ENCODE results near the gene RAB30. TPM values are rescaled to one million over a fixed set of nuclear protein-coding genes. Genes with fewer than 3 reads are reported as not detected.

The RAB30 gene
- total RNA-seq, 1 donor from 2014 or later, result 18.6 TPM

- no peak for DNase-seq (ENCODE audit: extremely low read depth, low read depth, low spot score)
Measured at GRCh38 chr11:83070731-83071566, 748 bp downstream of the RAB30 start.

GRCh38 chr11:83070044-83070701 is 1.5 kb downstream of the RAB30 start:
- DNase-seq (ENCODE audit: extremely low read depth, low read depth, low spot score), result no peak

DNA sequence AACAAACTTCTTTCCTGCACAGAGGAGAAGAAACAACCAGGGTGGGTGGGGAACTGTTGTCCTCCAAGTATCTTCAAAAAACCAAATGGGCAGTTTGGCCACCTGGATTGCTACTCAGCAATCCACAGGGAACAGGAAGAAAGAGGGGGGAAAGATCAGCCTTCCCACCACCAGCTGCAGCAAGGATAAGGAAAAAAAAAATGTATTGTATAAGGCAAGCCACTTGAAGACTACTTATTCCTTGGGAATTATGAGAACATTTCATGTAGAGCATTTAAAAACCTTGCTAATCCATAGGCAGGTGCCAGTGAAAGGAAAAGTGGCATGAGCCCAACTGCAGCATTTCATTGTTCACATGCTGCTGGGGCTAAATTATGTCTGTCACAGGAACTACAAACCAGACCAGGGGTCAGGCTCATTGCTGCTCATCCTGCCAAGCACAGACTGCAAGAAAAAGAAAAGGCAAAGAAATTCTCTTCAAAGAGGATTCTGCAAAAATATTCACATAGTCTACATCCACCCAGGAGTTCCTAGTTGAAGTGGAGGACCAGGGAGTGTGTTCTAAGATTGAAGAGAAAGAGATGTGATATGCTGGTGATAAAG is 2.2 kb downstream of the RAB30 start:
- no peak for DNase-seq (ENCODE audit: extremely low read depth, low read depth, low spot score)

GRCh38 chr11:83068568-83068967 is 3.1 kb downstream of the RAB30 start:
- DNase-seq (ENCODE audit: extremely low read depth, low read depth, low spot score), result no peak

DNA sequence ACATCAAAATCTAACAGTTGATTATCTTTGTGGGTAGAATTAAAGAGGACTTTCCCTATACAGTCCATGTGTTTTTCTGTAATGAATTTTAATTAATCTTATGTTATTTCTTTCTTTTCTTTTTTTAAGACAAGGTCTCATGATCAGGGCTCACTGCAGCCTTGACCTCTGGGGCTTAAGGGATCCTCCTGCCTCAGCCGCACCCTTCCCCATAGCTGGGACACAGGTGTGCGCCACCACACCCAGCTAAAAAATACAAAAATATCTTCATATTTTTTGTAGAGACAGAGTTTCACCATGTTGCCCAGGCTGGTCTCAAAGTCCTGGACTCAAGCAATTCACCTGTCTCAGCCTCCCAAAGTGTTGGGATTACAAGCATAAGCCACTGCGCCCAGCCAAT is 7.7 kb downstream of the RAB30 start:
- no peak for DNase-seq (ENCODE audit: extremely low read depth, low read depth, low spot score)

- DNase-seq (ENCODE audit: extremely low read depth, low read depth, low spot score), result no peak
Measured at GRCh38 chr11:83063073-83063754, 8.5 kb downstream of the RAB30 start.

DNA sequence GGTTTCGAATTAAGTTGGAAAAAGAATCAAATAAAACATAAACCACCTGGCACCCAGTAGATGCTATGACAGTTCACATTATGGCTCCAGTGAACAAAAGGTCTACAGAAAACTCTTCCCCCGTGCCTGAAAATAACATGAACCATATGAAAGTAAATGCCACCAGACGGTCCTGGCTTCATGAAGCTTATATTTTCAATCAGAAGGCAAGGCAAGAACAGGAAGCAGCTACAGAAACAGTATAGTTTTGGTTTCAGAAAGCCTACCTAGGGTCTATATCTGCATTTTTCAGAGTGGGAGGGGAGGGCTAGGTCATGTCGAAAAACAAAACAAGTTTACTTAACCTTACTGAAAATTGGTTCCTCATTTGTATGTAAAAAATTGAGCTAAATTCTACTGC is 9.8 kb downstream of the RAB30 start:
- no peak for DNase-seq (ENCODE audit: extremely low read depth, low read depth, low spot score)

DNA sequence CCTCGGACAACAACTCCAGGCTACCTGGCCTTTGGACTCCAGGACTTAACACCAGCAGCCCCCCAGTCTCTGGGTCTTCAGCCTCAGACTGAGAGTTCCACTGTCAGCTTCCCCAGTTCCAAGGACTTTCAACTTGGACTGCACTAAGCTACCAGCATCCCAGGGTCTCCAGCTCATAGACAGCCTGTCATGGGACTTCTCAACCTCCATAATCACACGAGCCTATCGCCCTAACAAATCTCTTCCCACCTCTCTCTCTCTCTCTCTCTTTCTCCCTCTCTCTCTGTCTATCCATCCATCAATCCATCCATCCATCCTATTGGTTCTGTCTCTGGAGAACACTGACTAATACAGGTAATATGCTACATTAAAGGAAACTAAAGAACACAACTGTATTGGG is 10.7 kb downstream of the RAB30 start:
- no peak for DNase-seq (ENCODE audit: extremely low read depth, low read depth, low spot score)

GRCh38 chr11:83057721-83058120 is 14.0 kb downstream of the RAB30 start:
- no peak for DNase-seq (ENCODE audit: extremely low read depth, low read depth, low spot score)

DNA sequence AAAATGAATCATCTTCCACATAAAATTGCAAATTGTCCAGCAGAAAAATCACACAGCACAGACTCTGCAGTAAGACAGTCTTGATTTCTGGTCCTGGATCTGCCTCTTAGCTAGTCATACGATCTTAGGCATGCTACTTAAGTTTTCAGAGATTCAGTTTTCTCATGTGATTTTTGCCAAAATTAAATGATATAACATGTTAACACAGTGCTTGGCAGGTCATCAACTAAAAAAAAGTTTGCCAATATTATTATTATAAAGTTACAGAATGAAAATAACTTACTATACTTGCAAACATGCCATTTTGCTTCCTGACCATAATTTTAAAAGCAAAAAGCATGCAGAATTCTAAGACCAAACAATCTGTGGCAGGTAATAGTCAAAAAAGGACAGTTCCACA is 15.1 kb downstream of the RAB30 start:
- no peak for DNase-seq (ENCODE audit: extremely low read depth, low read depth, low spot score)

DNA sequence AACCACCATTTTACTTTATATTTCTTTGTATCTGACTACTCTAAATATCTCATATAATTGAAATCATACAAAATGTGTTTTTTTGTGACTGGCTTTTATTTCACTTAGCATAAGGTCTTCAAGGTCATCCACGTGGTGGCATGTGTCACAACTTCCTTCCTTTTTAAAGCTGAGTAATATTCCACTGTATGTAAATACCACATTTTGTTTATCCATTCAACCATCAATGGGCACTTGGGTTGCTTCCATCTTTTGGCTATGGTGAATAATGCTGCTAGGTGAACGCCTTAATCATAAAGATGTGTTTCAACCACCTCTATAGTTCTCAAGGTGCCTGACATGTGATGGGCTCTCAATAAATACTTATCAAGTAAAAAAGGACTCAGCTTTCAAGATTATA is 15.5 kb downstream of the RAB30 start:
- no peak for DNase-seq (ENCODE audit: extremely low read depth, low read depth, low spot score)

DNA sequence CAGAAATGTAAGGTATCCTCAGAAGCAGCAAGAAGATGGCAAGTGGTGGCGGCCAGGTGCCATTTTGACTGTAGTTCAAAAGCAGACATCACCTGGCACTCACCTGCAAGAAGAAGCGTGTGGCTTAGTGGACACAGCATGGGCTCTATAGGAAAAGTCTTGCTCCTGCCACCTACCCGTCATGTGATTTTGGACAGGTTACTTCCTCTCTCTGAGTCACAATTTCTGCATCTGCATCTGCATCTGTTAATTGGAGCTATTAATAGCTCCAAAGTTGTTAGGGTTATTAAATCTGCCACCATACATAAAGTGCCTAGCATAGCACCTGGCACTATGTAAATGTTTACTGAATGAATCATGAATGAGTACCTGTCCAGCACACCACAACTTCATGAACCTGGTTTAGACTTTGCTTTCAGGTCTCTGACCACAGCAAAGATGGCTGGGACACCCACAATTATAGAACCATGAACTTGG is 16.8 kb downstream of the RAB30 start:
- no peak for DNase-seq (ENCODE audit: extremely low read depth, low read depth, low spot score)

DNA sequence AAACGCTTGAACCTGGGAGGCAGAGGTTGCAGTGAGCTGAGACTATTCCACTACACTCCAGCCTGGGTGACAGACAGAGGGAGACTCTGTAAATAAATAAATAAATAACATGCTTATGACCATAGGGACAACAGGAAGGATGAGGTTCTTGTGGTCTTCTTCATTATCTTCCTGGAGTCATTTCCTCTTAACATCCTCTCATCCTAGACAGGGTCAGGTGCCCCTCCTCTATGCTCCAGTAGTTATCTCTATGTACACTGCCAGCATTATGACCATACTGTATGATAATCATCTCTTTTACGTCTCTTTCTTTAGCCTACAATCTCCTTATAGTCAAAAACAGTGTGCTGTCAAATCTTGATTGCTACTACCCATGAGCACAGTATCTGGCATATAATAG is 17.7 kb downstream of the RAB30 start:
- no peak for DNase-seq (ENCODE audit: extremely low read depth, low read depth, low spot score)

GRCh38 chr11:83051760-83052671 is 19.7 kb downstream of the RAB30 start:
- no peak for DNase-seq (ENCODE audit: extremely low read depth, low read depth, low spot score)

DNA sequence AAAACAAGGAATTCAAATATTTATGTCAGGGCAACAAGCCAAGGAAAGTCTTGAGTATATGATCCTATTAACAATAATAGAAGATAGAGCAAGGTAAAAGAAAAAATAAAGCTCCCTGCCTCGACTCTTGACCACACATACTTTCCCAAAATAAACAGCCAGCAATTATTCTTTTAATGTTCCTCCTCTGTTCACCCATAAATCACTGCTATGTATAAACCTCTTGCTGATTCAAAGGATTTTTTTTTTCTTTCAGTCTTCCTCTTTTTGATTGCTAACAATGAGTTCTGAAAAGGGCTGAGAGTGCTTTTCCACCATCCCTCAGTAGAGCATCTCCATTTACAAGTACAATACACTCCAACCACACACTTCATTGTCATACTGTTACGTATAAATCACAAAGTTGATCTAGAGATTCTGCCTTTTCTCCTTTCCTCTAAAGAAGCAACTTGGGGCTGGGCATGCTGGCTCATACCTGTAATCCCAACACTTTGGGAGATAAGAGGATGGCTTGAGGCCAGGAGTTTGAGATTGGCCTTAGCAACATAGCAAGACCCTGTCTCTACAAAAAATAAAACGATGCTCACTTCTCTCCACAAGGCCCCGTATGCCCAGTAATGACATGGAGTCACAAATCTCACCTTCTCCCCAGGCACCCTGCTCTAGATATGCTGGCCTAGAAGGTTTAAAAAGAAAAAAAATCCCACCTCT is 24.0 kb downstream of the RAB30 start:
- DNase-seq (ENCODE audit: extremely low read depth, low read depth, low spot score), result no peak

GRCh38 chr11:83046621-83047172 is 25.0 kb downstream of the RAB30 start:
- no peak for DNase-seq (ENCODE audit: extremely low read depth, low read depth, low spot score)

DNA sequence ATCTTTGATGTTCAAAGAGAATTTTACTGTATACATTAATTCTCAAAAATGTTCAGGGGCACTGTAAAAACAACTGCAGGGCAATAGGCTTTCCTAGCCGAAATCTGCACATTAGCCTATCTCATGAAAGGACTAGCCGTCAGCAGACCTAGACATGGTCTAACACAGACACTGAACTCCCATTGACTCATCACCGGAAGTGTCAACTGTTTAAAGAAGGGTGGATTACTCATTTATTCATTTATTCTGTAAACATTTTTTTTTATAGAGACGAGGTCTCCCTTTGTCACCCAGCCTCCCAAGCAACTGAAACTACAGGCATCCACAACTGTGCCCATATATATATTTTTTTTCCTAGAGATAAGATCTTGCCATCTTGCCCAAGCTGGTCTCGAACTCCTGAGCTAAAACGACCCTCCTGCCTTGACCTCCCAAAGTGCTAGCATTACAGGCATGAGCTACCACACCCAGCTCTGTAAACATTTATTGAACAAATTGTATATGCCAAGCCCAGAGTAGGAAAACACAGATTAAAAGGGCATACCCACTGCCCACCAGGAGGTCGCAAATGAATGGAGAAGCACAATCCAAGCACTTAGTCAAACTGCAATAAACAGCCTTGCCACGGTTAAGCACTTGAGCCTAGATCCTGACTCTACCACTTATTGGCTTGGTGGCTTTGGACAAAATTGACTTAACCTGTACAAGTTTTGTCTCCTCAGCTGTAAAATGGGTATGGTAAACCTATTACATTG is 26.6 kb downstream of the RAB30 start:
- DNase-seq (ENCODE audit: extremely low read depth, low read depth, low spot score), result no peak

GRCh38 chr11:83042964-83043711 is 28.6 kb downstream of the RAB30 start:
- no peak for DNase-seq (ENCODE audit: extremely low read depth, low read depth, low spot score)

All from glomerular endothelial cell (primary cell).